ENCODE measurements around the gene BBS10. TPM values are rescaled to one million over a fixed set of nuclear protein-coding genes. Genes with fewer than 3 reads are reported as not detected.
A peak's percentile ranks its signal among the peaks of the same experiment; 100 is the strongest.
"Not testable (repeated sequence)": the region's sequence is repeated elsewhere in the genome, so short reads cannot be mapped to it uniquely, and the experiment has no call there.

BBS10 gene
- total RNA-seq, 1 donor from 2014 or later = 6.5 TPM

DNA sequence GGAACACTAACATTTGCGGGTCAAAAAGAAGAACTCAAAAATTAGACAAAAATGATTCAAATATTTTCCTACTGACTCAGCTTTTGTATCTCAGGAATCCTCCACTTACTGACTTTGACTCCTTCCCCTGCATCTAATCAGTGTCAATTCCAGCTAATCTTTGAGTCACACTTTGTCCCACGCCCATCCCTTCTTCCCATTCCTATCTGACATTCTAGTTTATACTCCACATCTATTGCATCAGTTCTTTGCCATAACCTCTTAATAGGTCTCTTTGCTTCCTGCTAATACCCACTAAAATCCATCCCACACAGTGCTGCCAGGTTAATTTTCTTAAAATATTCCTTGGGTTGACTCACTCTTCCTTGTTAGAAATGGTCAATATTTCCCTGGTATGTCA, 19.1 kb downstream of the BBS10 start:
- Mint-ChIP-seq H3K4me1 (ENCODE audit: unreplicated experiment) (no peaks in the 10 kb centered on the region), H3K9me3 (ENCODE audit: unreplicated experiment) (peaks cover 5% of the 10 kb centered on the region), H3K36me3 (ENCODE audit: low read depth, unreplicated experiment) (peaks cover 3% of the 10 kb centered on the region), H3K4me3 (ENCODE audit: unreplicated experiment) (no peak overlapping the region), H3K27ac (ENCODE audit: unreplicated experiment) (no peak overlapping the region), H3K27me3 (ENCODE audit: unreplicated experiment) (peaks cover 7% of the 10 kb centered on the region)
- DNase-seq (ENCODE audit: low spot score) = no peak
- TF ChIP-seq, protein P1, sequence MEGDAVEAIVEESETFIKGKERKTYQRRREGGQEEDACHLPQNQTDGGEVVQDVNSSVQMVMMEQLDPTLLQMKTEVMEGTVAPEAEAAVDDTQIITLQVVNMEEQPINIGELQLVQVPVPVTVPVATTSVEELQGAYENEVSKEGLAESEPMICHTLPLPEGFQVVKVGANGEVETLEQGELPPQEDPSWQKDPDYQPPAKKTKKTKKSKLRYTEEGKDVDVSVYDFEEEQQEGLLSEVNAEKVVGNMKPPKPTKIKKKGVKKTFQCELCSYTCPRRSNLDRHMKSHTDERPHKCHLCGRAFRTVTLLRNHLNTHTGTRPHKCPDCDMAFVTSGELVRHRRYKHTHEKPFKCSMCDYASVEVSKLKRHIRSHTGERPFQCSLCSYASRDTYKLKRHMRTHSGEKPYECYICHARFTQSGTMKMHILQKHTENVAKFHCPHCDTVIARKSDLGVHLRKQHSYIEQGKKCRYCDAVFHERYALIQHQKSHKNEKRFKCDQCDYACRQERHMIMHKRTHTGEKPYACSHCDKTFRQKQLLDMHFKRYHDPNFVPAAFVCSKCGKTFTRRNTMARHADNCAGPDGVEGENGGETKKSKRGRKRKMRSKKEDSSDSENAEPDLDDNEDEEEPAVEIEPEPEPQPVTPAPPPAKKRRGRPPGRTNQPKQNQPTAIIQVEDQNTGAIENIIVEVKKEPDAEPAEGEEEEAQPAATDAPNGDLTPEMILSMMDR (IDR thresholded peaks at IDR 0.05; ENCODE audit: unreplicated experiment) = no peak

DNA sequence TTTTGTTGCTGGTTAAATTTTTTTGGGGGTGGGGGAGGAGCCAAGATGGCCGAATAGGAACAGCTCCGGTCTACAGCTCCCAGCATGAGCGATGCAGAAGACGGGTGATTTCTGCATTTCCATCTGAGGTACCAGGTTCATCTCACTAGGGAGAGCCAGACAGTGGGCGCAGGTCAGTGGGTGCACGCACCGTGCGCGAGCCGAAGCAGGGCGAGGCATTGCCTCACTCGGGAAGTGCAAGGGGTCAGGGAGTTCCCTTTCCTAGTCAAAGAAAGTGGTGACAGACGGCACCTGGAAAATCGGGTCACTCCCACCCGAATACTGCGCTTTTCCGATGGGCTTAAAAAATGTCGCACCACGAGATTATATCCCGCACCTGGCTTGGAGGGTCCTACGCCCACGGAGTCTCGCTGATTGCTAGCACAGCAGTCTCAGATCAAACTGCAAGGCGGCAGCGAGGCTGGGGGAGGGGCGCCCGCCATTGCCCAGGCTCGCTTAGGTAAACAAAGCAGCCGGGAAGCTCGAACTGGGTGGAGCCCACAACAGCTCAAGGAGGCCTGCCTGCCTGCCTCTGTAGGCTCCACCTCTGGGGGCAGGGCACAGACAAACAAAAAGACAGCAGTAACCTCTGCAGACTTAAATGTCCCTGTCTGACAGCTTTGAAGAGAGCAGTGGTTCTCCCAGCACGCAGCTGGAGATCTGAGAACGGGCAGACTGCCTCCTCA, 28.5 kb downstream of the BBS10 start:
- not testable (repeated sequence) for H3K27ac Mint-ChIP-seq (ENCODE audit: unreplicated experiment); H3K9me3 Mint-ChIP-seq (ENCODE audit: unreplicated experiment)
- peak overlapping the region; percentile 56 for H3K4me3 Mint-ChIP-seq (ENCODE audit: unreplicated experiment)

DNA sequence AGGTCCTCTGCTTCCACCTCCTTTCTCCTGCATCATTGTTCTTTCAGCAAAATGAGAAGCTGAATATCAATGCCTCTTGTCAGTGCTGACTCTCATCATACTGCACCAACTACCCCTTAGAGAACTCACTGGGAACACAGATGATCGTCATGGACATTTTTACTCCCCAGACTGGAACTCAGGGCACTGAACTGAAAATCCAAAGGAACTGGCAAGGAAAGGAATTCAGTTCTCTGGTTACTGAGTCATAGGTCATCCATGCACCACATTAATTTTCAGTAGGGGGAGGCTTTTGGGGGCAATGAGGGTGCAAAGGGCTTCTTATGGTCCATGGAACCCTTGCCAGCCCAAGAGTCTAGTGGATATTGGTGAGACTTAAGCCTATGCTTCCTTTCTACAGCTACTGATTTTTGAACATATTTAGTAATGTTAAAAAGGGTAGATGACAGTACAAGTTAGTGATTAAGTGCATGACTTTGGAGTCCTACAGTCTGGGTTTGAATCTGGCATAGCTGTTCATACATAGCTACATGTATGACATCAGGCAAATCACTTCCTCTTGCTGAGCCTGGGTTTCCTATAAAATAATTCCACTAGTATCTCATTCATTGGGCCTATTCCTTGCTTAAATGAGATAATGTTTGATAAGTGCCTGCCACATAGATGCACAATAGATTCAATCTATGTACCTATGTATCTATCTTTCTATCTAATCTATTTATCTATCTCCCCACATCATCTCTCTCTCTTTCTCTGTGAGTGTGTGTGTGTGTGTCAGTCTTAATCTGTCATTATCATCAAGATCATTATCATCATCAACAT, 29.2 kb downstream of the BBS10 start:
- Mint-ChIP-seq H3K27ac (ENCODE audit: unreplicated experiment) (no peak overlapping the region), H3K27me3 (ENCODE audit: unreplicated experiment) (peaks cover 3% of the 10 kb centered on the region), H3K4me3 (ENCODE audit: unreplicated experiment) (no peak overlapping the region), H3K36me3 (ENCODE audit: low read depth, unreplicated experiment) (no peaks in the 10 kb centered on the region), H3K9me3 (ENCODE audit: unreplicated experiment) (no peaks in the 10 kb centered on the region), H3K4me1 (ENCODE audit: unreplicated experiment) (peaks cover 4% of the 10 kb centered on the region)
- TF ChIP-seq, protein P1 (IDR thresholded peaks at IDR 0.05; ENCODE audit: unreplicated experiment) = no peak
- DNase-seq (ENCODE audit: low spot score) = no peak

More for the DNA sequence above, 28.5 kb downstream of the BBS10 start:
- not testable (repeated sequence) for DNase-seq (ENCODE audit: low spot score); H3K36me3 Mint-ChIP-seq (ENCODE audit: low read depth, unreplicated experiment); H3K4me1 Mint-ChIP-seq (ENCODE audit: unreplicated experiment); H3K27me3 Mint-ChIP-seq (ENCODE audit: unreplicated experiment)

DNA sequence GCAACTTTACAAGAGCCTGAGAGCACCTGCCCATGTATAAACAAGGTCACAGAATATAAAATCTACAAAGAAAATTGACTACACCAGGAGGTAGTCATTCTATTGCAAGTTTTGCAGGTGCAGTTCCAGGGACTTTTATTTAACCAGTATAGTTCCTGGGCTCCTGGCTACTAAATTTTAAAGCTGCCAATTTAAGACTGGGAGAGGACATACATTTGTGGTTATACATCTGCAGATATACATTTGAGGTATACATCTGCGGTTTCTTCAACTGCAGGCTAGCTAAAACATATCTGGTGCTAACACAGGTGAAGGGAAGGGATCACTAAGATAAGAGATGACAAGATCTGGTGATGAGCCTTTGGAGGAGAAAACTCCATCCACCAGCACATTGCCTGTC, 30.2 kb downstream of the BBS10 start:
- no peaks in the 10 kb centered on the region for H3K36me3 Mint-ChIP-seq (ENCODE audit: low read depth, unreplicated experiment)
- H3K27ac Mint-ChIP-seq (ENCODE audit: unreplicated experiment) = no peak overlapping the region
- no peaks in the 10 kb centered on the region for H3K9me3 Mint-ChIP-seq (ENCODE audit: unreplicated experiment)
- H3K4me3 Mint-ChIP-seq (ENCODE audit: unreplicated experiment) = no peak overlapping the region
- TF ChIP-seq, protein P1 (IDR thresholded peaks at IDR 0.05; ENCODE audit: unreplicated experiment) = no peak
- H3K4me1 Mint-ChIP-seq (ENCODE audit: unreplicated experiment) = peaks cover 4% of the 10 kb centered on the region
- H3K27me3 Mint-ChIP-seq (ENCODE audit: unreplicated experiment) = peaks cover 3% of the 10 kb centered on the region
- no peak for DNase-seq (ENCODE audit: low spot score)

DNA sequence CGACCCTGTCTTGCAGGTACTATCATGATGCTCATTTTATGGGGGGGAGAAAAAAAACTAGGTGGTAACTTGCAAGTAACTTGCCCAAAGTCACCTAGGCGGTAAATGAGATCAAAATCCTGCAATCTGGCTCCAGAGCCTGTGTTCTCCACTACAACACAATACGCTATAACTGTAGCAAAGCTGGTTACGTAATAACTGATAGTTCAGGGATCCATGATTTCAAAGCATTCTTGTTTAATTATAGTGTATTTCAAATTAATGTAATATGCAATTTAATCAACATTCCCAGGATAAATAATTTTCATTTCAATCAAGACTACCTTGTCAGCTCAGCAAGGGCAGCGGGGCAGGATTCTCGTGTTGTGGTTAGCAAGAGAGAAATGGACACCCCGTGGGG, 31.7 kb downstream of the BBS10 start:
- Mint-ChIP-seq H3K4me3 (ENCODE audit: unreplicated experiment) (no peak overlapping the region), H3K4me1 (ENCODE audit: unreplicated experiment) (peaks cover 4% of the 10 kb centered on the region), H3K36me3 (ENCODE audit: low read depth, unreplicated experiment) (no peaks in the 10 kb centered on the region), H3K27me3 (ENCODE audit: unreplicated experiment) (peaks cover 3% of the 10 kb centered on the region), H3K9me3 (ENCODE audit: unreplicated experiment) (no peaks in the 10 kb centered on the region), H3K27ac (ENCODE audit: unreplicated experiment) (no peak overlapping the region)
- TF ChIP-seq, protein P1 (IDR thresholded peaks at IDR 0.05; ENCODE audit: unreplicated experiment) = no peak
- DNase-seq (ENCODE audit: low spot score) = no peak

Data from endothelial cell (in vitro differentiated cells).